ENCODE data around the gene MPZL2. TPM values are rescaled to one million over a fixed set of nuclear protein-coding genes. Genes with fewer than 3 reads are reported as not detected.

Gene MPZL2
- total RNA-seq, 1 donor from 2014 or later = 457 TPM

- peak; percentile 90 for ATAC-seq
Measured at GRCh38 chr11:118240999-118241763, 22.9 kb downstream of the MPZL2 start.

DNA sequence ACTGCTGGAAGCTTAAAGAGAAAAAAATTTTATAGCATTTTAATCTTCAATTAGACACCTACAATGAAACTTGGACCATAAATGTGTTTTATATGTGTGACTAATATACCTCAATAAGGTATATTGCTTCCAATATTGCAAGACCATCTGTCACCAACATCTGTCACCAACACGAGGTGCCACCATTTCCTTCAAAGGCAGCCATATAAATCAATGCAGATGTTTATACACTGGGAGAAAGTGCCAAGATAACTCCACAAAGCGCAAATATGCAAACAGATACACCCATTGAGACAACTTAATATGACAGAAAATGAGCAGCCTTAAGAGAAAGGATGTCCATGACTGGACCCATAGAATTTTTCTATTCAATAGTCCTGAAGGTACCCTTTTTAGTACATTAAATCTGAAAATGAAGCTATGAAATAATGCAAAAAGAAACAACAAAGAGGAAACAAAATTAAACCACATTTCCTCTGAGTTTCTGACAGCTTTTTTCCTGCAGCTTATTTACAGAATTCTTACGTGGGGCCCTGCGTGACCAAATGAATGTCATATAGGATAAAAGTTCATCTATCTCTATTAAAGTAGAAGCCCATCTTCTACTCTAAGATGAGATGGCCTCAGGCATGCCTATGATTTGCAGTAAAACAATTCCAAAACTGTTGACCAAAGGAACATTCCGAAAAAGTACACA, 24.4 kb downstream of the MPZL2 start:
- ATAC-seq = no peak

DNA sequence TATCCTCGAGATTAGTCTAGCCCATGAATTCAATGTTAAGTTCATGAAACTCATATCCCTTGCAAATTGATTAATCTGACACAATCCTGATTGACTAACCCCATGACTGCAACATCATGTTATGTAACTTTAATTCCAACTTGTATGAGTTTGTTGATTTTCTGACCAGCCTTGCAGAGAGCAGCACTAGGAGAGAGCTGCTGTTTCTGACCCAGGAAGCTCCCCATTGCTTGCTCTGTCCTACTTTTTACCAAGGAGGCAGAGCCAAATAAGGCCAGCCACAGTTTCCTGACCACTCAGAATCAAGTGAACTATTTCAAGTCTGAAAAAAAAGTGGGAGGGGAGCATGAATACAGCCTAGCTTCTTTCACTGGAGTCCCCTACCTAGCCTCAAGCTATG, 25.2 kb downstream of the MPZL2 start:
- peak; percentile 7 for ATAC-seq

- ATAC-seq = peak; percentile 60
Measured at GRCh38 chr11:118238421-118238820, 25.7 kb downstream of the MPZL2 start.

DNA sequence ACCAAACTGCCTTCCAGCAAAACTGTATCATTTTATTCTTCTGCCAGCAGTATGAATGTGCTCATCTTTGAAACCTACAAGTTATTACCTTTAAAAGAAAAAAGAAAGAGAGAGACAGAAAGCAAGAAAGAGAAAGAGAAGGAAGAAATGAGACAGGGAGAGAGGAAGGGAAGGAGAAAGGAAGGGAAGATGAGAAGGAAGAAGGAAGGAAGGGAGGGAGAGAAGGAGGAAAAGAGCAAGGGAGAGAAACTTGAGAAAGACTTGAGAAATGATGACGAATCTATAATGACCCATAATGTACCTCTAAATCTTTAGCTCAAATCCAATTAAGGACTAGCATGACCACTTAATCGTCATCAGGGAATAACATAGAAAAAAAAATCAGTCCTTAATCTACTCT, 27.9 kb downstream of the MPZL2 start:
- no peak for ATAC-seq

DNA sequence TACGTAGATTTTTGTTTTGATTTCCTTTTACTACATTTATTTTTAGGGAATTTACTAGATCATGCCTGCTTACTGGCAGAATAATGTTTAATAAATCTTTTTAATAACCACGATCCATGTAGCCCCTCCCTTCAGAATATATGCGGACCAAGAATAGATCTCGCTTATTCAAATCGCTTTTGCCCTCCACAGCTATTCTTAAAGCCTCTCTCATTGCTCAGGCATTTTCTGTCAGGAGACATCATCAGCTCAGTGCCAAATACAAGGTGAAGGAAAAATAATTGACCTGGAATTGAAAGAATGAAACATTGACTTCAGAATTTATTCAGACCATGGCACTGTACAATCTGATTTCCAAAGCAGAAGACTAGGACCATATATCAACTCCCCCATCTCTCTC, 29.3 kb downstream of the MPZL2 start:
- ATAC-seq = no peak

- ATAC-seq = no peak
Measured at GRCh38 chr11:118233850-118234249, 30.2 kb downstream of the MPZL2 start.

- ATAC-seq = peak; percentile 92
Measured at GRCh38 chr11:118233377-118233776, 30.7 kb downstream of the MPZL2 start.

DNA sequence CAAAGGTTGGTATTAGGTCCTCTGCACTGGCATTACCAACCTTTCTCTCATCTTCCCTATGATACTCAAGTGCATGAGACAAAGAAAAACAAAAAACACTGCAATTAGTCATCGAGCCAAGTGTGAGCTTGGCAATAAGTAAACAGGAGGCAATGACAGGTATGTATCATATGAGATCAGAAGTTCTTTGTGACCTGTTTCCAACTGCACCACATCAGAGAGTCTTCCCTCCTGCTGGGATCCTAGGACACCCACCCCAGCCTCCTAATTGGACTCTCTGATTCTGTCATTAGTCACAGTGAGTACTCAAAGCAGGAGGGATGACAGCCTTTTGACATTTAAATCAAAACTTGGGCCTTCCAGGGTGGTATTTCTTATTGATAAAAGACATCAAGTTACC, 31.4 kb downstream of the MPZL2 start:
- ATAC-seq = peak; percentile 65

DNA sequence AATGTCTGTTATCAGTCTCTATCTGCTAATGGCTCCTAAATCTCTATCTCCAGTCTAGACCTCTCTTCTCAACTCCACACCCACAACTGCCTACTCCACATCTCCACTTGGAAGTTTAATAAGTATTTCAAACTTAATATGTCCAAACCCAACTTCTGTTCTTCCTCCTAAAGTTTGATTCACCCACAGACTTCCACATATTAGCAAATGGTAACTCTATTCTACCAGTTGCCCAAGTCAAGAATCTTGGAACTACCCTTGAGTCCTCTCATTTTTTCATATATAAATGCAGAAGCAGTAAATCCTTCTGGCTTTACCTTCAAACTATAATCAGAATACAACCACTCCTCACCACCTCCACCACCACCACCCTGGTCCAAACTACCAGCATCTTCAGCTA, 32.6 kb downstream of the MPZL2 start:
- no peak for ATAC-seq

- ATAC-seq = no peak
Measured at GRCh38 chr11:118230088-118230487, 34.0 kb downstream of the MPZL2 start.

GRCh38 chr11:118229274-118229847, 34.7 kb downstream of the MPZL2 start:
- ATAC-seq = peak; percentile 40

GRCh38 chr11:118227865-118228785, 36.0 kb downstream of the MPZL2 start:
- ATAC-seq = peak; percentile 11

DNA sequence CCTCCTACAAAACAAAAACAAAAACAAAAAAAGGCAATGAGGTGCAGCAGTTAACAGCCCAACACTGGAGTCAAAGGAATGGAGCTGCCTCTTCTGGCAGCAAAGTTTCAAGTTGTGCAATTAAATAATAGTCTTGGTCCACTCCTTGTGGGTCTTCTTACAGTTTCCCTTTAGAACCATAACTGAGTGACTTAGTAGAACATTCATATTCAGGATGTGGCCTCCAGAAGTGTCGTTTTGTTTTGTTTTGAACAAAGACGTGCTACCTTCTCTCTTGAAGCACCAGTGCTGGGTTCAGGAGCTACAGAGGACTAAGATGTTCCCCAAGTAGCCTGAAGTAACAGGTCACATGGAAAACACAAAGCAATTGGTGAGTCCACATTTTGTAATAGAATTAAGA, 37.3 kb downstream of the MPZL2 start:
- ATAC-seq = no peak

DNA sequence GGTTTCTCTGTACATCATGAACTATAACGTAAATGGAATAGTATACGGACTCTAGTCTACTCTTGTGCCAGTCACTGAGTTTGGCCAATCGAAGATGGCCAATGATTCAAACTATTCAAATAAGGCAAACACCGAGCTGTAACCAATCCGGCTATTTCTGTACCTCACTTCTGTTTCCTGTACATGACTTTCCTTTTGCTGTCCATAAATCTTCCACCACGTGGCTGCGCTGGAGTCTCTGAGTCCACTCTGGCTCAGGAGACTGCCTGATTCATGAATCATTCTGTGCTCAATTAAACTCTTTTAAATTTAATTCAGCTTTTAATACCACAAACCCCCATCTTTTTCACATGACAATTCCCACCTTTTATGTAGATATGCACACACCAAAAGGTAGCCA, 37.8 kb downstream of the MPZL2 start:
- no peak for ATAC-seq

DNA sequence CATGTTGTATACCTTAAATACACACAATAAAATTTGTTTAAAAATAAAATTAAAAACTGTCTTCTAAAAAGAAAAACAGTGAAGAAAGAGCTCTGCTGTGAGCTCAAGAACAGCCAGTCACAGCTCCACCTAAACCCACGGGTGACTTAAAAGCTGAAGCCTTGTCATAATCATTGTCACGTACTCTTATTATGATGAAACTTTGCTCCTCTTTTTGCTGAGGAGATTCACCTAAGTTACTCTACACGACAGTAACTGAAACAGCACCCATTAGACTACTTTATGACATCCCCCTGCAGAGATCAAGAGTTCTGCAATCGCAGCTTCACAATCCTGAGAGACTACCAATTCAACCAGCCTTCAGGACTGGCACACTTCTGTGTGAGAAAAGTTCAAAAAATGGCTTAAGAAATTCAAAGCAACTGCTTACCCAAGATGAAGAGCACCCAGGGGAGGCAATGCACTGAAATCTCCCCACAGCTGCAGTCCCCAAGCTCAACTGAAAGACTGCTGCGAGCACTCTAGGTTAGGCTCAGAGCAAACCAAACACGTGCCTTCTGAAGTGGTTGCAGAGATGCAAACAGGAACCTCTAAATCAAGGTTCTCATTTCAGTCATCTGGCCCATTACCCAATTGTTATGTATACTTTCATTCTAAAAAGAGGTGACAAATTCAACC, 39.4 kb downstream of the MPZL2 start, which contains the start of gene JAML:
Gene JAML (minus strand): TSS at position 501 of the 678 bp plus-strand sequence. CDS start 10,145 bp downstream, outside the sequence.
- ATAC-seq = no peak

DNA sequence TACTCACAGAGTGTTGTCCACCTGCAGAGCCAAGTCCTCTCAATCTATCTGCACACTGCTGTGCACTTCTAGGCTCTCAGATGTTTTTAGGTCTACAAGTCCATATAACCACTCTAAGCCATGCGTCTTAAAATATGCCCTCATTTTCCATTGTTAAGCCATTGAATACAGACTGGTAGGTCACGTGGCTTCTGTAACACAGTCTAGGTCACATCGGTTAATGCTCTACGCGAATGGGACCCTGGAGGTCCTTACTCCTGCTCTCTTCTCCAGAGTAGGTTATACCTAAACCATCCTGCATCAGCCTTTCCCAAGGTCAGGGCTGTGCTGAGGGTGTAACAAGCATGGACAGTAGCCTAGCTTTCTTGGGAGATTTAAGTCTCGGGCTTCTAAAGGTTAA, 40.1 kb downstream of the MPZL2 start:
- ATAC-seq = no peak

- no peak for ATAC-seq
Measured at GRCh38 chr11:118223570-118223969, 40.5 kb downstream of the MPZL2 start.

- ATAC-seq = no peak
Measured at GRCh38 chr11:118222437-118222836, 41.7 kb downstream of the MPZL2 start.

DNA sequence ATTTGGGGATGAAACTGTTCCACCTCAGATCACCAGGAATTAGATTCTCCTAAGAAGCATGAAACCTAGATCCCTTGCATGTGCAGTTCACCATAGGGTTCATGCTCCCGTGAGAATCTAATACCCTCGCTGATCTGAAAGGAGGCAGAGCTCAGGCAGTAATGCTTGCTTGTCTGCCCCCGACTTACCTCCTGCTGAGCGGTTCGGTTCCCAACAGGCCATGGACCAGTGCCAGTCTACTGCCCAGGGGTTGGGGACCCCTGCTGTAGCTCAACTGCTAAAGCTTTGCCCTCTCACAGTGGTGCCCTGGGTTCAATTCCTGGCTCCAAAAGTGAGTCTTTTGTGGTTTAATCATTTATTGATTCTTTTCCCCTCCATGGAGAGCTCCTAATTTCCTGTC, 42.7 kb downstream of the MPZL2 start:
- ATAC-seq = no peak

GRCh38 chr11:118219732-118220131, 44.4 kb downstream of the MPZL2 start:
- no peak for ATAC-seq

GRCh38 chr11:118219244-118219643, 44.9 kb downstream of the MPZL2 start:
- ATAC-seq = no peak
